H9 (cell line): ENCODE data around the gene P4HA2. TPM values are rescaled to one million over a fixed set of nuclear protein-coding genes. Genes with fewer than 3 reads are reported as not detected.

Source experiments
- DNase-seq: peaks from one replicate; pipeline ENCODE4 v3.0.0-alpha.2; 2017
- H2AFZ ChIP-seq: one replicate; pipeline ENCODE4 v1.6.1; 2013; ENCODE audit warnings: mild to moderate bottlenecking, low read length, control low read depth, moderate library complexity
- H2AK5ac ChIP-seq: 2 replicates; pipeline ENCODE4 v1.6.1; 2013; ENCODE audit warnings: low read length, control low read depth, mixed read lengths; ENCODE audit not compliant: insufficient read length
- H2BK120ac ChIP-seq: one replicate; pipeline ENCODE4 v1.6.1; 2013; ENCODE audit warnings: low read depth, mild to moderate bottlenecking, low read length, control low read depth, inconsistent platforms; ENCODE audit not compliant: poor library complexity, severe bottlenecking
- H2BK12ac ChIP-seq: 2 replicates; pipeline ENCODE4 v1.6.1; 2013; ENCODE audit warnings: low read length, control low read depth, mixed read lengths, low read depth; ENCODE audit not compliant: insufficient read length
- H2BK15ac ChIP-seq: 2 replicates; pipeline ENCODE4 v1.6.1; 2013; ENCODE audit warnings: low read depth, low read length, control low read depth
- H2BK20ac ChIP-seq: one replicate; pipeline ENCODE4 v1.6.1; 2013; ENCODE audit warnings: low read depth, mild to moderate bottlenecking, low read length, control low read depth, inconsistent platforms; ENCODE audit not compliant: poor library complexity, severe bottlenecking
- H2BK5ac ChIP-seq: 2 replicates; pipeline ENCODE4 v1.6.1; 2013; ENCODE audit warnings: low read length, control low read depth, mixed read lengths; ENCODE audit not compliant: insufficient read length
- H3K14ac ChIP-seq: 2 replicates; pipeline ENCODE4 v1.6.1; 2013; ENCODE audit warnings: low read length, control low read depth; ENCODE audit not compliant: insufficient read depth
- H3K18ac ChIP-seq: 2 replicates; pipeline ENCODE4 v1.6.1; 2013; ENCODE audit warnings: low read depth, mild to moderate bottlenecking, mixed read lengths, low read length, control low read depth; ENCODE audit not compliant: insufficient read length
- H3K23ac ChIP-seq: 2 replicates; pipeline ENCODE4 v1.6.1; 2013; ENCODE audit warnings: low read length, control low read depth, mixed read lengths, low read depth; ENCODE audit not compliant: insufficient read length
- H3K23me2 ChIP-seq: 2 replicates; pipeline ENCODE4 v1.6.1; 2013; ENCODE audit warnings: low read depth, mild to moderate bottlenecking, mixed read lengths, low read length, control low read depth; ENCODE audit not compliant: insufficient read length, poor library complexity, severe bottlenecking
- H3K27ac ChIP-seq: 2 replicates; pipeline ENCODE4 v1.5.1; 2013; ENCODE audit warnings: low read length, control low read depth, mixed read lengths, low read depth; ENCODE audit not compliant: insufficient read length
- H3K27me3 ChIP-seq: 2 replicates; pipeline ENCODE4 v1.6.1; 2013; ENCODE audit warnings: low read length, control low read depth, inconsistent platforms; ENCODE audit not compliant: insufficient read depth
- H3K4ac ChIP-seq: 2 replicates; pipeline ENCODE4 v1.6.1; 2013; ENCODE audit warnings: low read depth, mild to moderate bottlenecking, control low read depth, inconsistent platforms, low read length, moderate library complexity
- H3K4me1 ChIP-seq: 2 replicates; pipeline ENCODE4 v1.6.1; 2013; ENCODE audit warnings: low read length, control low read depth, inconsistent platforms; ENCODE audit not compliant: insufficient read depth
- H3K4me2 ChIP-seq: 2 replicates; pipeline ENCODE4 v1.6.1; 2013; ENCODE audit warnings: low read length, control low read depth, mixed read lengths; ENCODE audit not compliant: insufficient read length, insufficient read depth
- H3K56ac ChIP-seq: 2 replicates; pipeline ENCODE4 v1.6.1; 2013; ENCODE audit warnings: low read depth, mild to moderate bottlenecking, mixed read lengths, low read length, control low read depth; ENCODE audit not compliant: insufficient read length
- H3K79me1 ChIP-seq: 2 replicates; pipeline ENCODE4 v1.6.1; 2013; ENCODE audit warnings: low read depth, mild to moderate bottlenecking, moderate library complexity, low read length, control low read depth, inconsistent platforms; ENCODE audit not compliant: insufficient read depth, poor library complexity, severe bottlenecking
- H3K79me2 ChIP-seq: 2 replicates; pipeline ENCODE4 v1.6.1; 2013; ENCODE audit warnings: low read length, control low read depth, inconsistent platforms; ENCODE audit not compliant: insufficient read depth
- H3K9ac ChIP-seq: 2 replicates; pipeline ENCODE4 v1.6.1; 2013; ENCODE audit warnings: low read length, control low read depth, mixed read lengths; ENCODE audit not compliant: insufficient read length; ENCODE audit errors: extremely low read depth
- H3K9me3 ChIP-seq: one replicate; pipeline ENCODE4 v1.6.1; 2013; ENCODE audit warnings: low read depth, low read length, inconsistent platforms; ENCODE audit not compliant: control insufficient read depth
- H3T11ph ChIP-seq: one replicate; pipeline ENCODE4 v1.6.1; 2013; ENCODE audit warnings: mild to moderate bottlenecking, low read length, control low read depth, inconsistent platforms
- H4K20me1 ChIP-seq: one replicate; pipeline ENCODE4 v1.6.1; 2013; ENCODE audit not compliant: control insufficient read depth, insufficient read length, insufficient read depth
- H4K5ac ChIP-seq: 2 replicates; pipeline ENCODE4 v1.6.1; 2013; ENCODE audit warnings: low read depth, mild to moderate bottlenecking, mixed read lengths, low read length, control low read depth; ENCODE audit not compliant: insufficient read length
- H4K8ac ChIP-seq: replicated peaks from 2 replicates; pipeline ENCODE4 v1.6.1; 2013; ENCODE audit warnings: low read length, control low read depth, mixed read lengths, low read depth; ENCODE audit not compliant: insufficient read length
- H4K91ac ChIP-seq: 2 replicates; pipeline ENCODE4 v1.6.1; 2013; ENCODE audit warnings: low read depth, mild to moderate bottlenecking, moderate library complexity, mixed read lengths, low read length, control low read depth; ENCODE audit not compliant: insufficient read length
- H3K27ac Mint-ChIP-seq, 3 experiments: 2 replicates in 2 of 3; 3 replicates in 1 of 3; pipeline ENCODE4 v1.8.0; 2020 to 2021; ENCODE audit warnings: mixed read lengths in 3 of 3, mild to moderate bottlenecking in 1 of 3, moderate library complexity in 1 of 3
- H3K27me3 Mint-ChIP-seq: 2 replicates; pipeline ENCODE4 v1.8.0; 2021; ENCODE audit warnings: low read depth, mild to moderate bottlenecking, moderate library complexity, mixed read lengths
- H3K36me3 Mint-ChIP-seq, 3 experiments: 2 replicates in 2 of 3; 3 replicates in 1 of 3; pipeline ENCODE4 v1.8.0; 2020 to 2021; ENCODE audit warnings: low read depth in 3 of 3, mixed read lengths in 3 of 3; ENCODE audit not compliant: insufficient read depth in 1 of 3
- H3K4me1 Mint-ChIP-seq, 2 experiments: 2 replicates each; pipeline ENCODE4 v1.8.0; 2020; ENCODE audit warnings: mixed read lengths in 2 of 2
- H3K4me3 Mint-ChIP-seq, 2 experiments: 2 replicates in 1 of 2; 3 replicates in 1 of 2; pipeline ENCODE4 v1.8.0; 2020 to 2021; ENCODE audit warnings: mild to moderate bottlenecking in 2 of 2, mixed read lengths in 2 of 2, moderate library complexity in 1 of 2
- H3K9me3 Mint-ChIP-seq, 2 experiments: 2 replicates in 1 of 2; 3 replicates in 1 of 2; pipeline ENCODE4 v1.8.0; 2020; ENCODE audit warnings: mild to moderate bottlenecking in 2 of 2, mixed read lengths in 2 of 2, moderate library complexity in 1 of 2
- CTCF ChIP-seq: fragments of 200-600 bp; sonication (generic); conservative IDR thresholded peaks from 3 replicates; pipeline ENCODE4 v1.8.0; 2021; ENCODE audit warnings: antibody characterized with exemption, mild to moderate bottlenecking
- WGBS: extraction: QIAGEN DNeasy Blood & Tissue Kit; methylation state at CpG from one replicate; pipeline ENCODE4 v1.1.7; 2013; ENCODE audit warnings: missing lambda C conversion rate, low lambda C conversion rate, mixed read lengths; ENCODE audit not compliant: insufficient read length; ENCODE audit errors: extremely low coverage; 5-methylcytosine and 5-hydroxymethylcytosine counted together
- total RNA-seq: library from RNA; stranded (reverse); gene quantifications from 2 replicates; pipeline ENCODE4 v1.2.1, GENCODE V29; 2021

P4HA2 gene
- total RNA-seq, 1 experiment from 2014 or later, result 15.3 TPM

GRCh38 chr5:132275367-132276220, 47.9 kb upstream of the P4HA2 start:
- H3K79me2 ChIP-seq, result no peaks in the 10 kb centered on the region
- H2BK12ac ChIP-seq, result no peak overlapping the region
- no peak overlapping the region for H2BK120ac ChIP-seq
- no peak overlapping the region for H3K27ac ChIP-seq
- H3K9me3 Mint-ChIP-seq, result no peaks in the 10 kb centered on the region
- peaks cover 20 to 26% of the 10 kb centered on the region in 2 experiments for H3K4me1 Mint-ChIP-seq
- H3K23me2 ChIP-seq, result peaks cover 2% of the 10 kb centered on the region
- no peaks in the 10 kb centered on the region for H4K20me1 ChIP-seq
- no peak overlapping the region for H2BK20ac ChIP-seq
- peaks cover 6% of the 10 kb centered on the region; the same call in 1 of the 2 replicates for H3K27me3 Mint-ChIP-seq
- no peak overlapping the region for H2AK5ac ChIP-seq
- no peaks in the 10 kb centered on the region for H3K79me1 ChIP-seq
- H4K91ac ChIP-seq, result no peak overlapping the region
- H3K27me3 ChIP-seq, result no peaks in the 10 kb centered on the region
- H3T11ph ChIP-seq, result no peak overlapping the region
- H3K4ac ChIP-seq, result no peak overlapping the region
- no peak overlapping the region for H3K56ac ChIP-seq
- 0 out of 7 replicates have a peak overlapping the region, but pooled peaks of 1 of the 3 experiments have one; percentile 44 for H3K27ac Mint-ChIP-seq
- no peak overlapping the region for H4K8ac ChIP-seq
- H3K36me3 Mint-ChIP-seq, result peaks cover 0 to 3% (median 0%) of the 10 kb centered on the region in 3 experiments; a peak in 1 of 7 replicates
- H3K4me2 ChIP-seq, result no peak overlapping the region
- no peak overlapping the region for H2AFZ ChIP-seq
- no peak overlapping the region for H2BK5ac ChIP-seq
- no peak overlapping the region for H3K18ac ChIP-seq
- no peak for DNase-seq
- H3K4me1 ChIP-seq, result 0 out of 2 replicates have a peak, but pooled peaks cover 5% of the 10 kb centered on the region
- WGBS, result no CpG with 5 or more reads among the region's 5 CpGs
- H3K9me3 ChIP-seq, result no peaks in the 10 kb centered on the region
- no peak overlapping the region for H3K9ac ChIP-seq
- no peak overlapping the region for H2BK15ac ChIP-seq
- H4K5ac ChIP-seq, result no peak overlapping the region
- H3K4me3 Mint-ChIP-seq, result no peak overlapping the region
- no peak overlapping the region; the same call in 1 of the 2 replicates for H3K14ac ChIP-seq
- TF ChIP-seq CTCF, result no peak
- H3K23ac ChIP-seq, result no peak overlapping the region
